ENCODE measurements around the gene ZRANB3.

ZRANB3 gene

GRCh38 chr2:135183822-135184221 is 347.2 kb downstream of the ZRANB3 start:
- TF ChIP-seq, protein P1, sequence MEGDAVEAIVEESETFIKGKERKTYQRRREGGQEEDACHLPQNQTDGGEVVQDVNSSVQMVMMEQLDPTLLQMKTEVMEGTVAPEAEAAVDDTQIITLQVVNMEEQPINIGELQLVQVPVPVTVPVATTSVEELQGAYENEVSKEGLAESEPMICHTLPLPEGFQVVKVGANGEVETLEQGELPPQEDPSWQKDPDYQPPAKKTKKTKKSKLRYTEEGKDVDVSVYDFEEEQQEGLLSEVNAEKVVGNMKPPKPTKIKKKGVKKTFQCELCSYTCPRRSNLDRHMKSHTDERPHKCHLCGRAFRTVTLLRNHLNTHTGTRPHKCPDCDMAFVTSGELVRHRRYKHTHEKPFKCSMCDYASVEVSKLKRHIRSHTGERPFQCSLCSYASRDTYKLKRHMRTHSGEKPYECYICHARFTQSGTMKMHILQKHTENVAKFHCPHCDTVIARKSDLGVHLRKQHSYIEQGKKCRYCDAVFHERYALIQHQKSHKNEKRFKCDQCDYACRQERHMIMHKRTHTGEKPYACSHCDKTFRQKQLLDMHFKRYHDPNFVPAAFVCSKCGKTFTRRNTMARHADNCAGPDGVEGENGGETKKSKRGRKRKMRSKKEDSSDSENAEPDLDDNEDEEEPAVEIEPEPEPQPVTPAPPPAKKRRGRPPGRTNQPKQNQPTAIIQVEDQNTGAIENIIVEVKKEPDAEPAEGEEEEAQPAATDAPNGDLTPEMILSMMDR (IDR thresholded peaks at IDR 0.05; ENCODE audit: insufficient read depth, low read length, poor library complexity, severe bottlenecking) = no peak
- no peaks in the 10 kb centered on the region; the same call in 1 of the 2 replicates for H3K36me3 ChIP-seq (ENCODE audit: control insufficient read depth, insufficient read depth, low read length)
- H3K4me3 ChIP-seq (replicated peaks; ENCODE audit: low read depth, low read length) = no peak overlapping the region
- DNase-seq (ENCODE audit: extremely low read depth, insufficient read length) = no peak
- no peaks in the 10 kb centered on the region for H3K27me3 ChIP-seq (replicated peaks; ENCODE audit: control insufficient read depth, insufficient read depth, low read length)

DNA sequence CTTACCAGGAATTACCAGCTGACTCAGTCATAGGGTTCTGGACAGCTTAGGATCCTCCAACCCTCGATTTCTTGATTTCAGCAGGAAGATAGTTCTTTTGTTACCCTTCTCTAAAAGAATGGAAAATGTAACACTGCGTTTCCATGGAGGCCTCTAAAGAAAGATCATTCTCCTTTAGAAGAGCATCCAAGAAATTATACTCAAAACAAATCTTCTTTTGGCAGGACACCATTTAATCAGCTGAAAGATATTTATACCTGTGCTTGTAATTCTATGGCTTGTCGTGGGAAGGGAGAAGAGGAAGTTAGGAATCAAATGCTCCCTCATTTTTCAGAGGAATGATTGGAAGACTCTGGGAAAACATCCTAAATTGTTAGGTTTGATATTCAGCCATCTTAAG is 348.4 kb downstream of the ZRANB3 start:
- no peaks in the 10 kb centered on the region for H3K27me3 ChIP-seq (replicated peaks; ENCODE audit: control insufficient read depth, insufficient read depth, low read length)
- no peak overlapping the region for H3K4me3 ChIP-seq (replicated peaks; ENCODE audit: low read depth, low read length)
- H3K36me3 ChIP-seq (ENCODE audit: control insufficient read depth, insufficient read depth, low read length) = no peaks in the 10 kb centered on the region; the same call in 1 of the 2 replicates
- TF ChIP-seq, protein P1 (IDR thresholded peaks at IDR 0.05; ENCODE audit: insufficient read depth, low read length, poor library complexity, severe bottlenecking) = no peak
- DNase-seq (ENCODE audit: extremely low read depth, insufficient read length) = no peak

DNA sequence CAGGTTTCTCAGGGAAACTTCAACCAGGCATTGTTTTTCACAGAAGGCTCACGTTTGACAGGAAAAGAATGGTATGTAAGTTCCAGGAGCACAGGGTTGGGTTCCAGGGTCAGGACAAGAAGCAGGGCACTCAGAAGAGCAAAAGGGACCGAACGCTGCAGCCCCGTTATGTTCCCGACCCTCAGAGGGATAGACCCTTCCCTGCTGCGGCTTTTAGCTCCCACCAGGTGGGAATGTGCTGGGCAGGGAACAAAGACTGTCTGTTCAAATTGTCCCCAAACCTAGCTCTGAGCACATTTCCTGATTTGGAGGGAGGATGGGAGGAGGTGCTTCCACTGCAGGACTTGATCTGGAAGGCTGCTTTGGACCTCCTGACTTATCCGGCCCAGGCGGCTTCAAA is 348.8 kb downstream of the ZRANB3 start:
- DNase-seq (ENCODE audit: extremely low read depth, insufficient read length) = no peak
- TF ChIP-seq, protein P1 (IDR thresholded peaks at IDR 0.05; ENCODE audit: insufficient read depth, low read length, poor library complexity, severe bottlenecking) = no peak
- Histone ChIP-seq H3K4me3 (replicated peaks; ENCODE audit: low read depth, low read length) (no peak overlapping the region), H3K36me3 (ENCODE audit: control insufficient read depth, insufficient read depth, low read length) (no peaks in the 10 kb centered on the region; the same call in 1 of the 2 replicates), H3K27me3 (replicated peaks; ENCODE audit: control insufficient read depth, insufficient read depth, low read length) (no peaks in the 10 kb centered on the region)

- Histone ChIP-seq H3K27me3 (replicated peaks; ENCODE audit: control insufficient read depth, insufficient read depth, low read length) (no peaks in the 10 kb centered on the region), H3K36me3 (ENCODE audit: control insufficient read depth, insufficient read depth, low read length) (no peaks in the 10 kb centered on the region; the same call in 1 of the 2 replicates), H3K4me3 (replicated peaks; ENCODE audit: low read depth, low read length) (no peak overlapping the region)
- TF ChIP-seq, protein P1 (IDR thresholded peaks at IDR 0.05; ENCODE audit: insufficient read depth, low read length, poor library complexity, severe bottlenecking) = no peak
- DNase-seq (ENCODE audit: extremely low read depth, insufficient read length) = no peak
Measured at GRCh38 chr2:135179689-135180088, 351.3 kb downstream of the ZRANB3 start.

- no peak overlapping the region for H3K4me3 ChIP-seq (replicated peaks; ENCODE audit: low read depth, low read length)
- TF ChIP-seq, protein P1 (IDR thresholded peaks at IDR 0.05; ENCODE audit: insufficient read depth, low read length, poor library complexity, severe bottlenecking) = no peak
- peaks cover 4% of the 10 kb centered on the region for H3K36me3 ChIP-seq (ENCODE audit: control insufficient read depth, insufficient read depth, low read length)
- no peaks in the 10 kb centered on the region for H3K27me3 ChIP-seq (replicated peaks; ENCODE audit: control insufficient read depth, insufficient read depth, low read length)
- DNase-seq (ENCODE audit: extremely low read depth, insufficient read length) = no peak
Measured at GRCh38 chr2:135175177-135175576, 355.8 kb downstream of the ZRANB3 start.

DNA sequence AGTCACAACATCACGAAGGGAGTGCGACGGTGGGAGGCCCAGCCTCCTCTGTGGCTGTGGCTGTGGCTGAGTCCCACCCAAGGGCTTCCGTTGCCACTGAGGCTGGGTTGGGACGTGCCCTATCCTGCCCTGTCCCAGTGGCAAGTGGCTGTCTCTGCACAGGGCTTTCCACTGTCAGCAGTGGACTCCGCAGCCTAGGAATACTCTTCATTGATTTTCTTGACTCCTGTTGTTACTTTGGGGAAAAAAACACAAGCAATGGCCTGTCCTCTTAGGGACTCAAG is 356.3 kb downstream of the ZRANB3 start:
- no peak overlapping the region for H3K4me3 ChIP-seq (replicated peaks; ENCODE audit: low read depth, low read length)
- peaks cover 6% of the 10 kb centered on the region for H3K36me3 ChIP-seq (ENCODE audit: control insufficient read depth, insufficient read depth, low read length)
- TF ChIP-seq, protein P1 (IDR thresholded peaks at IDR 0.05; ENCODE audit: insufficient read depth, low read length, poor library complexity, severe bottlenecking) = no peak
- H3K27me3 ChIP-seq (replicated peaks; ENCODE audit: control insufficient read depth, insufficient read depth, low read length) = no peaks in the 10 kb centered on the region
- no peak for DNase-seq (ENCODE audit: extremely low read depth, insufficient read length)

Data from GM06990 (cell line).